K562 (cell line): ENCODE results near the gene CXCL6.
A peak's percentile ranks its signal among the peaks of the same experiment; 100 is the strongest.

ENCODE experiments used
- ASH1L ChIP-seq: fragments of 450-650 bp; IDR thresholded peaks from 2 replicates; pipeline ENCODE4 v1.6.1; 2018; ENCODE audit warnings: borderline replicate concordance, mild to moderate bottlenecking, low read depth; ENCODE audit not compliant: partially characterized antibody
- GABPB2 ChIP-seq: fragments of 250-450 bp; sonication (Bioruptor Pico); conservative IDR thresholded peaks from 2 replicates; pipeline ENCODE4 v1.5.1; 2021; ENCODE audit warnings: mild to moderate bottlenecking
- HDGF ChIP-seq: fragments of 450-650 bp; IDR thresholded peaks from 2 replicates; pipeline ENCODE4 v1.6.1; 2016
- JUN ChIP-seq, 2 experiments: sonication (generic) in 1 of 2; formaldehyde crosslinking in 1 of 2; IDR thresholded peaks; 2 replicates each; pipeline versions ENCODE4 v1.6.1 to v1.8.0; 2012 to 2022; ENCODE audit warnings: borderline replicate concordance in 2 of 2, mild to moderate bottlenecking in 2 of 2, improper control_type of control experiment in 1 of 2, low read depth in 1 of 2, low read length in 1 of 2, missing genetic modification reagents in 1 of 2
- KAT2B ChIP-seq: IDR thresholded peaks from one replicate; pipeline ENCODE4 v1.6.1; 2012; ENCODE audit warnings: low read depth, mild to moderate bottlenecking, control low read depth, inconsistent platforms, low read length, moderate library complexity
- NRF1 ChIP-seq, 2 experiments: fragments of 450-650 bp; IDR thresholded peaks in 1 of 2; conservative IDR thresholded peaks in 1 of 2; 2 replicates each; pipeline ENCODE4 v1.6.1; 2014; ENCODE audit warnings: mild to moderate bottlenecking in 2 of 2
- POLR2AphosphoS5 ChIP-seq: IDR thresholded peaks from 2 replicates; pipeline ENCODE4 v1.6.1; 2011; ENCODE audit warnings: mild to moderate bottlenecking, low read depth, low read length, moderate library complexity; ENCODE audit not compliant: control insufficient read depth, insufficient read depth
- RNF2 ChIP-seq: sonication (generic); IDR thresholded peaks from 2 replicates; pipeline ENCODE4 v1.6.1; 2016
- TF ChIP-seq, protein P1 (sequence below), 3 experiments: IDR thresholded peaks in 2 of 3; conservative IDR thresholded peaks in 1 of 3; 2 replicates each; pipeline ENCODE4 v1.5.1; 2011 to 2012; ENCODE audit warnings: low read length in 3 of 3, mild to moderate bottlenecking in 3 of 3, control low read depth in 2 of 3, improper control_type of control experiment in 1 of 3, inconsistent platforms in 1 of 3, low read depth in 1 of 3, mixed read lengths in 1 of 3, moderate library complexity in 1 of 3; ENCODE audit not compliant: insufficient read depth in 2 of 3

DNA sequence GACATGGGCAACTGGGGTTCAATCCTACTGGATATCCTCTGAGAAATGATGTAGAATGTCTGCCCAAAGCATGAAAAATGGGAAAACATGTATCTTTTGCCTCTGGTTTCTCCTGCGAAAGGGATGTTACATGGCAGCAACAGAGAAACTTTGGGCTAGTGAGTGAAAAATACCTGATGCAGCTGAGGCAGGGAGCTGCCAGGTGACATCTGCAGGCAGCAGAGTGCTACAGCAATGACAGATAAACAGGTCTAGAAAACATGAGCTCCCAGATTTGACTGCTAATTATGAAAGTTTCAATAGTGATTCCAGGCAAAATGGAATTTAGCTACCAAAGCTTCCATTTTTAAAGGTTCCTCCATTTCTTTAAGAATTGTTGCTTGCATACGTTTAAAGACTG, 27.9 kb downstream of the CXCL6 start:
- TF ChIP-seq, protein P1, sequence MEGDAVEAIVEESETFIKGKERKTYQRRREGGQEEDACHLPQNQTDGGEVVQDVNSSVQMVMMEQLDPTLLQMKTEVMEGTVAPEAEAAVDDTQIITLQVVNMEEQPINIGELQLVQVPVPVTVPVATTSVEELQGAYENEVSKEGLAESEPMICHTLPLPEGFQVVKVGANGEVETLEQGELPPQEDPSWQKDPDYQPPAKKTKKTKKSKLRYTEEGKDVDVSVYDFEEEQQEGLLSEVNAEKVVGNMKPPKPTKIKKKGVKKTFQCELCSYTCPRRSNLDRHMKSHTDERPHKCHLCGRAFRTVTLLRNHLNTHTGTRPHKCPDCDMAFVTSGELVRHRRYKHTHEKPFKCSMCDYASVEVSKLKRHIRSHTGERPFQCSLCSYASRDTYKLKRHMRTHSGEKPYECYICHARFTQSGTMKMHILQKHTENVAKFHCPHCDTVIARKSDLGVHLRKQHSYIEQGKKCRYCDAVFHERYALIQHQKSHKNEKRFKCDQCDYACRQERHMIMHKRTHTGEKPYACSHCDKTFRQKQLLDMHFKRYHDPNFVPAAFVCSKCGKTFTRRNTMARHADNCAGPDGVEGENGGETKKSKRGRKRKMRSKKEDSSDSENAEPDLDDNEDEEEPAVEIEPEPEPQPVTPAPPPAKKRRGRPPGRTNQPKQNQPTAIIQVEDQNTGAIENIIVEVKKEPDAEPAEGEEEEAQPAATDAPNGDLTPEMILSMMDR (IDR thresholded peaks at IDR 0.05 in 2 of 3, conservative IDR thresholded peaks at IDR 0.05 in 1 of 3; ENCODE audit: insufficient read depth in 2 of 3, low read depth in 1 of 3, low read length in 3 of 3) = peak; percentile 72 to 73 (median 72)
- TF ChIP-seq POLR2AphosphoS5 (no peak), GABPB2 (CRISPR knock-in tag) (no peak), RNF2 (no peak), JUN (IDR thresholded peaks at IDR 0.05; ENCODE audit: borderline replicate concordance, low read depth, low read length) (no peak), JUN (CRISPR knock-in tag; IDR thresholded peaks at IDR 0.05; ENCODE audit: borderline replicate concordance) (no peak), NRF1 (conservative IDR thresholded peaks at IDR 0.05 in 1 of 2, IDR thresholded peaks at IDR 0.05 in 1 of 2) (no peak), HDGF (no peak), ASH1L (no peak), KAT2B (no peak)
